ENCODE measurements around the gene HINFP. TPM values are rescaled to one million over a fixed set of nuclear protein-coding genes. Genes with fewer than 3 reads are reported as not detected.
"Not testable (repeated sequence)": the region's sequence is repeated elsewhere in the genome, so short reads cannot be mapped to it uniquely, and the experiment has no call there.

HINFP gene
- total and polyA plus RNA-seq, 4 donors: 6.4 to 14.3 (median 8.3) TPM

GRCh38 chr11:119180729-119181676 is 59.6 kb downstream of the HINFP start:
- Histone ChIP-seq H3K9me3 (ENCODE audit: control insufficient read depth in 4 of 4, low read length in 3 of 4) (no peaks in the 10 kb centered on the region), H3K4me1 (ENCODE audit: control insufficient read depth in 4 of 4, insufficient read depth in 4 of 4, low read length in 3 of 4) (peaks cover 0 to 23% (median 14%) of the 10 kb centered on the region in 4 donors), H3K27me3 (ENCODE audit: control insufficient read depth in 4 of 4, insufficient read depth in 4 of 4, low read length in 3 of 4) (no peaks in the 10 kb centered on the region), H3K36me3 (ENCODE audit: control insufficient read depth in 4 of 4, insufficient read depth in 3 of 4, low read depth in 1 of 4, low read length in 3 of 4) (peaks cover 0 to 11% (median 2%) of the 10 kb centered on the region in 4 donors), H3K9ac (ENCODE audit: low read depth in 1 of 2, low read length in 2 of 2) (no peak overlapping the region), H3K27ac (ENCODE audit: low read depth in 1 of 2, low read length in 2 of 2) (no peak overlapping the region), H3K4me3 (ENCODE audit: low read depth in 1 of 3, low read length in 3 of 3) (no peak overlapping the region)
- DNase-seq (ENCODE audit: low spot score): no peak
- TF ChIP-seq HNF4A (conservative IDR thresholded peaks at IDR 0.05) (peak in 1 of 2 donors; percentile 44), NR2F2 (IDR thresholded peaks at IDR 0.05) (peak; percentile 82), RXRA (IDR thresholded peaks at IDR 0.05) (peak; percentile 77 to 87), SP1 (IDR thresholded peaks at IDR 0.05) (peak; percentile 1), JUND (IDR thresholded peaks at IDR 0.05) (no peak)
- WGBS: 61% methylated on average over 6 of the region's 6 CpGs

GRCh38 chr11:119181677-119182412 is 60.5 kb downstream of the HINFP start:
- Histone ChIP-seq H3K4me3 (ENCODE audit: low read depth in 1 of 3, low read length in 3 of 3) (no peak overlapping the region), H3K27ac (ENCODE audit: low read depth in 1 of 2, low read length in 2 of 2) (no peak overlapping the region), H3K9ac (ENCODE audit: low read depth in 1 of 2, low read length in 2 of 2) (no peak overlapping the region), H3K27me3 (ENCODE audit: control insufficient read depth in 4 of 4, insufficient read depth in 4 of 4, low read length in 3 of 4) (no peaks in the 10 kb centered on the region), H3K9me3 (ENCODE audit: control insufficient read depth in 4 of 4, low read length in 3 of 4) (no peaks in the 10 kb centered on the region), H3K36me3 (ENCODE audit: control insufficient read depth in 4 of 4, insufficient read depth in 3 of 4, low read depth in 1 of 4, low read length in 3 of 4) (peaks cover 0 to 11% (median 1%) of the 10 kb centered on the region in 4 donors), H3K4me1 (ENCODE audit: control insufficient read depth in 4 of 4, insufficient read depth in 4 of 4, low read length in 3 of 4) (peaks cover 0 to 23% (median 14%) of the 10 kb centered on the region in 4 donors)
- no peak for DNase-seq (ENCODE audit: low spot score)
- no peak for TF ChIP-seq NR2F2 (IDR thresholded peaks at IDR 0.05)
- no peak for TF ChIP-seq YY1 (IDR thresholded peaks at IDR 0.05)
- TF ChIP-seq SP1 (IDR thresholded peaks at IDR 0.05): no peak
- TF ChIP-seq GABPA (IDR thresholded peaks at IDR 0.05 in 1 of 2, conservative IDR thresholded peaks at IDR 0.05 in 1 of 2): no peak
- no peak for TF ChIP-seq JUND (IDR thresholded peaks at IDR 0.05)
- no peak for TF ChIP-seq RAD21 (IDR thresholded peaks at IDR 0.05)
- no peak for TF ChIP-seq FOXA1 (IDR thresholded peaks at IDR 0.05)
- no peak for TF ChIP-seq ZBTB33 (IDR thresholded peaks at IDR 0.05)
- no peak for TF ChIP-seq CTCF (IDR thresholded peaks at IDR 0.05; ENCODE audit: low read depth, low read length, missing input control)
- no peak for TF ChIP-seq ATF3 (IDR thresholded peaks at IDR 0.05)
- TF ChIP-seq RXRA (IDR thresholded peaks at IDR 0.05): no peak
- TF ChIP-seq HNF4A (conservative IDR thresholded peaks at IDR 0.05): no peak
- TF ChIP-seq TAF1 (conservative IDR thresholded peaks at IDR 0.05): no peak
- TF ChIP-seq FOXA2 (IDR thresholded peaks at IDR 0.05): no peak
- no peak for TF ChIP-seq REST (IDR thresholded peaks at IDR 0.05)
- no peak for TF ChIP-seq HNF4G (IDR thresholded peaks at IDR 0.05)
- no peak for TF ChIP-seq MAX (IDR thresholded peaks at IDR 0.05)
- no peak for TF ChIP-seq EGR1 (IDR thresholded peaks at IDR 0.05; ENCODE audit: low read depth in 2 of 2)
- 87% methylated on average over 17 of the region's 17 CpGs for WGBS

- not testable (repeated sequence) for H3K36me3 ChIP-seq (ENCODE audit: control insufficient read depth in 4 of 4, insufficient read depth in 3 of 4, low read depth in 1 of 4, low read length in 3 of 4); H3K4me3 ChIP-seq (ENCODE audit: low read depth in 1 of 3, low read length in 3 of 3); H3K9ac ChIP-seq (ENCODE audit: low read depth in 1 of 2, low read length in 2 of 2); DNase-seq (ENCODE audit: low spot score); H3K27me3 ChIP-seq (ENCODE audit: control insufficient read depth in 4 of 4, insufficient read depth in 4 of 4, low read length in 3 of 4); H3K9me3 ChIP-seq (ENCODE audit: control insufficient read depth in 4 of 4, low read length in 3 of 4); H3K27ac ChIP-seq (ENCODE audit: low read depth in 1 of 2, low read length in 2 of 2)
- WGBS: 88% methylated on average over 9 of the region's 9 CpGs
- peaks cover 0 to 23% (median 14%) of the 10 kb centered on the region in 4 donors for H3K4me1 ChIP-seq (ENCODE audit: control insufficient read depth in 4 of 4, insufficient read depth in 4 of 4, low read length in 3 of 4)
These were observed 63.0 kb downstream of the HINFP start for GRCh38 chr11:119184399-119184798.
